Measurements from ENCODE around the gene PUM2. TPM values are rescaled to one million over a fixed set of nuclear protein-coding genes. Genes with fewer than 3 reads are reported as not detected.

The PUM2 gene
- total RNA-seq, 1 experiment from 2014 or later = 104 TPM

DNA sequence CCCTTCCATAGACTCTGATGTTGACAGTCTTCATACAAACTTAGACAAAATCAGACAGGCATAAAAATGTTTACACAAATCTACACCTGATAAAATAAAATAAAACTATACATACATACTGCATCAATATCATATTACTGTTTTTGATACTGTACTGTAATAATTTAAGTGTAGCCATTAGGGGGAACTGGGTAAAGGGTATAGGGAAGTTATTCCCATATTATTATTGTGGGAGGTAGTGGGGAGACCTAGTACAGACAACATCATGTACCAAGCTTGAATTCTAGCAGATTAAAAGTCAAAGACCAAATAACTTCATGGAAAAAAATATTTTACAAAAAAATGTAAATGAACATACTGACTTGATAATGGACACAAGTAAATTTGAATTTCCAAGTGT lies 43.3 kb downstream of the PUM2 start:
- POLR2A ChIA-PET = no interaction called here
- no peak overlapping the region for H3K27ac Mint-ChIP-seq
- no peaks in the 10 kb centered on the region for H3K4me1 Mint-ChIP-seq
- H3K4me3 Mint-ChIP-seq = no peak overlapping the region
- TF ChIP-seq, protein P1, sequence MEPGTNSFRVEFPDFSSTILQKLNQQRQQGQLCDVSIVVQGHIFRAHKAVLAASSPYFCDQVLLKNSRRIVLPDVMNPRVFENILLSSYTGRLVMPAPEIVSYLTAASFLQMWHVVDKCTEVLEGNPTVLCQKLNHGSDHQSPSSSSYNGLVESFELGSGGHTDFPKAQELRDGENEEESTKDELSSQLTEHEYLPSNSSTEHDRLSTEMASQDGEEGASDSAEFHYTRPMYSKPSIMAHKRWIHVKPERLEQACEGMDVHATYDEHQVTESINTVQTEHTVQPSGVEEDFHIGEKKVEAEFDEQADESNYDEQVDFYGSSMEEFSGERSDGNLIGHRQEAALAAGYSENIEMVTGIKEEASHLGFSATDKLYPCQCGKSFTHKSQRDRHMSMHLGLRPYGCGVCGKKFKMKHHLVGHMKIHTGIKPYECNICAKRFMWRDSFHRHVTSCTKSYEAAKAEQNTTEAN (CRISPR knock-in tag; IDR thresholded peaks at IDR 0.05) = no peak
- TF ChIP-seq GRHL2 (CRISPR knock-in tag; IDR thresholded peaks at IDR 0.05; ENCODE audit: insufficient replicate concordance, severe bottlenecking) (no peak), NFE2L1 (CRISPR knock-in tag; IDR thresholded peaks at IDR 0.05) (no peak), ZNF396 (CRISPR knock-in tag; IDR thresholded peaks at IDR 0.05; ENCODE audit: borderline replicate concordance) (no peak), TCF7 (CRISPR knock-in tag; IDR thresholded peaks at IDR 0.05; ENCODE audit: low read depth) (no peak), NR3C1 (CRISPR knock-in tag; conservative IDR thresholded peaks at IDR 0.05; ENCODE audit: low read depth) (no peak), FOXJ3 (CRISPR knock-in tag; IDR thresholded peaks at IDR 0.05; ENCODE audit: borderline replicate concordance) (no peak), TP53 (CRISPR knock-in tag; IDR thresholded peaks at IDR 0.05) (no peak)
- TF ChIP-seq, protein P2, sequence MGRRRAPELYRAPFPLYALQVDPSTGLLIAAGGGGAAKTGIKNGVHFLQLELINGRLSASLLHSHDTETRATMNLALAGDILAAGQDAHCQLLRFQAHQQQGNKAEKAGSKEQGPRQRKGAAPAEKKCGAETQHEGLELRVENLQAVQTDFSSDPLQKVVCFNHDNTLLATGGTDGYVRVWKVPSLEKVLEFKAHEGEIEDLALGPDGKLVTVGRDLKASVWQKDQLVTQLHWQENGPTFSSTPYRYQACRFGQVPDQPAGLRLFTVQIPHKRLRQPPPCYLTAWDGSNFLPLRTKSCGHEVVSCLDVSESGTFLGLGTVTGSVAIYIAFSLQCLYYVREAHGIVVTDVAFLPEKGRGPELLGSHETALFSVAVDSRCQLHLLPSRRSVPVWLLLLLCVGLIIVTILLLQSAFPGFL (CRISPR knock-in tag; IDR thresholded peaks at IDR 0.05; ENCODE audit: borderline replicate concordance) = no peak
- TF ChIP-seq, protein P3, sequence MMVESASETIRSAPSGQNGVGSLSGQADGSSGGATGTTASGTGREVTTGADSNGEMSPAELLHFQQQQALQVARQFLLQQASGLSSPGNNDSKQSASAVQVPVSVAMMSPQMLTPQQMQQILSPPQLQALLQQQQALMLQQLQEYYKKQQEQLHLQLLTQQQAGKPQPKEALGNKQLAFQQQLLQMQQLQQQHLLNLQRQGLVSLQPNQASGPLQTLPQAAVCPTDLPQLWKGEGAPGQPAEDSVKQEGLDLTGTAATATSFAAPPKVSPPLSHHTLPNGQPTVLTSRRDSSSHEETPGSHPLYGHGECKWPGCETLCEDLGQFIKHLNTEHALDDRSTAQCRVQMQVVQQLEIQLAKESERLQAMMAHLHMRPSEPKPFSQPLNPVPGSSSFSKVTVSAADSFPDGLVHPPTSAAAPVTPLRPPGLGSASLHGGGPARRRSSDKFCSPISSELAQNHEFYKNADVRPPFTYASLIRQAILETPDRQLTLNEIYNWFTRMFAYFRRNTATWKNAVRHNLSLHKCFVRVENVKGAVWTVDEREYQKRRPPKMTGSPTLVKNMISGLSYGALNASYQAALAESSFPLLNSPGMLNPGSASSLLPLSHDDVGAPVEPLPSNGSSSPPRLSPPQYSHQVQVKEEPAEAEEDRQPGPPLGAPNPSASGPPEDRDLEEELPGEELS (CRISPR knock-in tag; IDR thresholded peaks at IDR 0.05) = no peak
- TF ChIP-seq, protein P4, sequence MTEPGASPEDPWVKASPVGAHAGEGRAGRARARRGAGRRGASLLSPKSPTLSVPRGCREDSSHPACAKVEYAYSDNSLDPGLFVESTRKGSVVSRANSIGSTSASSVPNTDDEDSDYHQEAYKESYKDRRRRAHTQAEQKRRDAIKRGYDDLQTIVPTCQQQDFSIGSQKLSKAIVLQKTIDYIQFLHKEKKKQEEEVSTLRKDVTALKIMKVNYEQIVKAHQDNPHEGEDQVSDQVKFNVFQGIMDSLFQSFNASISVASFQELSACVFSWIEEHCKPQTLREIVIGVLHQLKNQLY (CRISPR knock-in tag; IDR thresholded peaks at IDR 0.05) = no peak
- TF ChIP-seq, protein P5, sequence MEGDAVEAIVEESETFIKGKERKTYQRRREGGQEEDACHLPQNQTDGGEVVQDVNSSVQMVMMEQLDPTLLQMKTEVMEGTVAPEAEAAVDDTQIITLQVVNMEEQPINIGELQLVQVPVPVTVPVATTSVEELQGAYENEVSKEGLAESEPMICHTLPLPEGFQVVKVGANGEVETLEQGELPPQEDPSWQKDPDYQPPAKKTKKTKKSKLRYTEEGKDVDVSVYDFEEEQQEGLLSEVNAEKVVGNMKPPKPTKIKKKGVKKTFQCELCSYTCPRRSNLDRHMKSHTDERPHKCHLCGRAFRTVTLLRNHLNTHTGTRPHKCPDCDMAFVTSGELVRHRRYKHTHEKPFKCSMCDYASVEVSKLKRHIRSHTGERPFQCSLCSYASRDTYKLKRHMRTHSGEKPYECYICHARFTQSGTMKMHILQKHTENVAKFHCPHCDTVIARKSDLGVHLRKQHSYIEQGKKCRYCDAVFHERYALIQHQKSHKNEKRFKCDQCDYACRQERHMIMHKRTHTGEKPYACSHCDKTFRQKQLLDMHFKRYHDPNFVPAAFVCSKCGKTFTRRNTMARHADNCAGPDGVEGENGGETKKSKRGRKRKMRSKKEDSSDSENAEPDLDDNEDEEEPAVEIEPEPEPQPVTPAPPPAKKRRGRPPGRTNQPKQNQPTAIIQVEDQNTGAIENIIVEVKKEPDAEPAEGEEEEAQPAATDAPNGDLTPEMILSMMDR (IDR thresholded peaks at IDR 0.05) = no peak
- TF ChIP-seq, protein P6, sequence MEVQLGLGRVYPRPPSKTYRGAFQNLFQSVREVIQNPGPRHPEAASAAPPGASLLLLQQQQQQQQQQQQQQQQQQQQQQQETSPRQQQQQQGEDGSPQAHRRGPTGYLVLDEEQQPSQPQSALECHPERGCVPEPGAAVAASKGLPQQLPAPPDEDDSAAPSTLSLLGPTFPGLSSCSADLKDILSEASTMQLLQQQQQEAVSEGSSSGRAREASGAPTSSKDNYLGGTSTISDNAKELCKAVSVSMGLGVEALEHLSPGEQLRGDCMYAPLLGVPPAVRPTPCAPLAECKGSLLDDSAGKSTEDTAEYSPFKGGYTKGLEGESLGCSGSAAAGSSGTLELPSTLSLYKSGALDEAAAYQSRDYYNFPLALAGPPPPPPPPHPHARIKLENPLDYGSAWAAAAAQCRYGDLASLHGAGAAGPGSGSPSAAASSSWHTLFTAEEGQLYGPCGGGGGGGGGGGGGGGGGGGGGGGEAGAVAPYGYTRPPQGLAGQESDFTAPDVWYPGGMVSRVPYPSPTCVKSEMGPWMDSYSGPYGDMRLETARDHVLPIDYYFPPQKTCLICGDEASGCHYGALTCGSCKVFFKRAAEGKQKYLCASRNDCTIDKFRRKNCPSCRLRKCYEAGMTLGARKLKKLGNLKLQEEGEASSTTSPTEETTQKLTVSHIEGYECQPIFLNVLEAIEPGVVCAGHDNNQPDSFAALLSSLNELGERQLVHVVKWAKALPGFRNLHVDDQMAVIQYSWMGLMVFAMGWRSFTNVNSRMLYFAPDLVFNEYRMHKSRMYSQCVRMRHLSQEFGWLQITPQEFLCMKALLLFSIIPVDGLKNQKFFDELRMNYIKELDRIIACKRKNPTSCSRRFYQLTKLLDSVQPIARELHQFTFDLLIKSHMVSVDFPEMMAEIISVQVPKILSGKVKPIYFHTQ (CRISPR knock-in tag; IDR thresholded peaks at IDR 0.05) = no peak
- TF ChIP-seq, protein P7, sequence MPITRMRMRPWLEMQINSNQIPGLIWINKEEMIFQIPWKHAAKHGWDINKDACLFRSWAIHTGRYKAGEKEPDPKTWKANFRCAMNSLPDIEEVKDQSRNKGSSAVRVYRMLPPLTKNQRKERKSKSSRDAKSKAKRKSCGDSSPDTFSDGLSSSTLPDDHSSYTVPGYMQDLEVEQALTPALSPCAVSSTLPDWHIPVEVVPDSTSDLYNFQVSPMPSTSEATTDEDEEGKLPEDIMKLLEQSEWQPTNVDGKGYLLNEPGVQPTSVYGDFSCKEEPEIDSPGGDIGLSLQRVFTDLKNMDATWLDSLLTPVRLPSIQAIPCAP (CRISPR knock-in tag; IDR thresholded peaks at IDR 0.05) = no peak
- TF ChIP-seq, protein P8, sequence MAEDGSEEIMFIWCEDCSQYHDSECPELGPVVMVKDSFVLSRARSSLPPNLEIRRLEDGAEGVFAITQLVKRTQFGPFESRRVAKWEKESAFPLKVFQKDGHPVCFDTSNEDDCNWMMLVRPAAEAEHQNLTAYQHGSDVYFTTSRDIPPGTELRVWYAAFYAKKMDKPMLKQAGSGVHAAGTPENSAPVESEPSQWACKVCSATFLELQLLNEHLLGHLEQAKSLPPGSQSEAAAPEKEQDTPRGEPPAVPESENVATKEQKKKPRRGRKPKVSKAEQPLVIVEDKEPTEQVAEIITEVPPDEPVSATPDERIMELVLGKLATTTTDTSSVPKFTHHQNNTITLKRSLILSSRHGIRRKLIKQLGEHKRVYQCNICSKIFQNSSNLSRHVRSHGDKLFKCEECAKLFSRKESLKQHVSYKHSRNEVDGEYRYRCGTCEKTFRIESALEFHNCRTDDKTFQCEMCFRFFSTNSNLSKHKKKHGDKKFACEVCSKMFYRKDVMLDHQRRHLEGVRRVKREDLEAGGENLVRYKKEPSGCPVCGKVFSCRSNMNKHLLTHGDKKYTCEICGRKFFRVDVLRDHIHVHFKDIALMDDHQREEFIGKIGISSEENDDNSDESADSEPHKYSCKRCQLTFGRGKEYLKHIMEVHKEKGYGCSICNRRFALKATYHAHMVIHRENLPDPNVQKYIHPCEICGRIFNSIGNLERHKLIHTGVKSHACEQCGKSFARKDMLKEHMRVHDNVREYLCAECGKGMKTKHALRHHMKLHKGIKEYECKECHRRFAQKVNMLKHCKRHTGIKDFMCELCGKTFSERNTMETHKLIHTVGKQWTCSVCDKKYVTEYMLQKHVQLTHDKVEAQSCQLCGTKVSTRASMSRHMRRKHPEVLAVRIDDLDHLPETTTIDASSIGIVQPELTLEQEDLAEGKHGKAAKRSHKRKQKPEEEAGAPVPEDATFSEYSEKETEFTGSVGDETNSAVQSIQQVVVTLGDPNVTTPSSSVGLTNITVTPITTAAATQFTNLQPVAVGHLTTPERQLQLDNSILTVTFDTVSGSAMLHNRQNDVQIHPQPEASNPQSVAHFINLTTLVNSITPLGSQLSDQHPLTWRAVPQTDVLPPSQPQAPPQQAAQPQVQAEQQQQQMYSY (CRISPR knock-in tag; IDR thresholded peaks at IDR 0.05) = no peak
- TF ChIP-seq, protein P9, sequence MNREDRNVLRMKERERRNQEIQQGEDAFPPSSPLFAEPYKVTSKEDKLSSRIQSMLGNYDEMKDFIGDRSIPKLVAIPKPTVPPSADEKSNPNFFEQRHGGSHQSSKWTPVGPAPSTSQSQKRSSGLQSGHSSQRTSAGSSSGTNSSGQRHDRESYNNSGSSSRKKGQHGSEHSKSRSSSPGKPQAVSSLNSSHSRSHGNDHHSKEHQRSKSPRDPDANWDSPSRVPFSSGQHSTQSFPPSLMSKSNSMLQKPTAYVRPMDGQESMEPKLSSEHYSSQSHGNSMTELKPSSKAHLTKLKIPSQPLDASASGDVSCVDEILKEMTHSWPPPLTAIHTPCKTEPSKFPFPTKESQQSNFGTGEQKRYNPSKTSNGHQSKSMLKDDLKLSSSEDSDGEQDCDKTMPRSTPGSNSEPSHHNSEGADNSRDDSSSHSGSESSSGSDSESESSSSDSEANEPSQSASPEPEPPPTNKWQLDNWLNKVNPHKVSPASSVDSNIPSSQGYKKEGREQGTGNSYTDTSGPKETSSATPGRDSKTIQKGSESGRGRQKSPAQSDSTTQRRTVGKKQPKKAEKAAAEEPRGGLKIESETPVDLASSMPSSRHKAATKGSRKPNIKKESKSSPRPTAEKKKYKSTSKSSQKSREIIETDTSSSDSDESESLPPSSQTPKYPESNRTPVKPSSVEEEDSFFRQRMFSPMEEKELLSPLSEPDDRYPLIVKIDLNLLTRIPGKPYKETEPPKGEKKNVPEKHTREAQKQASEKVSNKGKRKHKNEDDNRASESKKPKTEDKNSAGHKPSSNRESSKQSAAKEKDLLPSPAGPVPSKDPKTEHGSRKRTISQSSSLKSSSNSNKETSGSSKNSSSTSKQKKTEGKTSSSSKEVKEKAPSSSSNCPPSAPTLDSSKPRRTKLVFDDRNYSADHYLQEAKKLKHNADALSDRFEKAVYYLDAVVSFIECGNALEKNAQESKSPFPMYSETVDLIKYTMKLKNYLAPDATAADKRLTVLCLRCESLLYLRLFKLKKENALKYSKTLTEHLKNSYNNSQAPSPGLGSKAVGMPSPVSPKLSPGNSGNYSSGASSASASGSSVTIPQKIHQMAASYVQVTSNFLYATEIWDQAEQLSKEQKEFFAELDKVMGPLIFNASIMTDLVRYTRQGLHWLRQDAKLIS (CRISPR knock-in tag; IDR thresholded peaks at IDR 0.05; ENCODE audit: borderline replicate concordance) = no peak
- DNase-seq (ENCODE audit: low spot score) = no peak
- no peak for ATAC-seq
- peaks cover 63% of the 10 kb centered on the region for H3K36me3 Mint-ChIP-seq
- peaks cover 4% of the 10 kb centered on the region; the same call in 1 of the 2 replicates for H3K9me3 Mint-ChIP-seq
- no peaks in the 10 kb centered on the region for H3K27me3 Mint-ChIP-seq (ENCODE audit: low read depth)
- CTCF ChIA-PET = no interaction called here
